ENCODE measurements around the gene ALDH1A2. TPM values are rescaled to one million over a fixed set of nuclear protein-coding genes. Genes with fewer than 3 reads are reported as not detected.

ALDH1A2 gene
- total RNA-seq, 1 experiment from 2014 or later = 0.98 TPM

GRCh38 chr15:58077427-58077826 lies 11.9 kb upstream of the ALDH1A2 start:
- ChIA-PET CTCF (interaction anchor here (1.2 kb wide), 1 partner anchor 105 kb away, joined by 6 read pairs; no protein-coding TSS in a partner anchor), POLR2A (no interaction called here)
- intact Hi-C loops (cut with micrococcal nuclease; ENCODE audit: unreplicated experiment) (loop anchor here (5.0 kb wide), 1 partner anchor 105 kb away; no protein-coding TSS in a partner anchor), in situ Hi-C loops (cut with HindIII; ENCODE audit: low pct_unique_long_range_greater_than_20kb, low sequenced_read_pairs) (no loop called here)
- Histone ChIP-seq H3K4me1 (ENCODE audit: control insufficient read depth, insufficient read depth, low read length) (no peaks in the 10 kb centered on the region; the same call in 1 of the 2 replicates), H3K36me3 (ENCODE audit: control insufficient read depth, insufficient read depth, low read length) (no peaks in the 10 kb centered on the region), H3K9me3 (ENCODE audit: control insufficient read depth, insufficient read depth, low read depth, low read length) (no peaks in the 10 kb centered on the region), H3K4me3 (ENCODE audit: low read depth in 2 of 2, low read length in 2 of 2) (no peak overlapping the region), H3K27ac (ENCODE audit: low read length) (no peak overlapping the region), H3K27me3 (ENCODE audit: control insufficient read depth, insufficient read depth, low read length) (peaks cover 17% of the 10 kb centered on the region)
- no TSS peak for BruUV-seq (replicated peaks)
- TF ChIP-seq REST (IDR thresholded peaks at IDR 0.05; ENCODE audit: insufficient read depth in 1 of 2, low read depth in 2 of 2, low read length in 1 of 2) = no peak
- peak; percentile 33 for TF ChIP-seq CTCF (IDR thresholded peaks at IDR 0.05)
- ATAC-seq (no peak), DNase-seq (ENCODE audit: low read depth, low spot score) (no peak)

GRCh38 chr15:58074452-58074851 lies 8.9 kb upstream of the ALDH1A2 start:
- Histone ChIP-seq H3K4me1 (ENCODE audit: control insufficient read depth, insufficient read depth, low read length) (no peaks in the 10 kb centered on the region), H3K36me3 (ENCODE audit: control insufficient read depth, insufficient read depth, low read length) (no peaks in the 10 kb centered on the region), H3K4me3 (ENCODE audit: low read depth in 2 of 2, low read length in 2 of 2) (no peak overlapping the region), H3K27ac (ENCODE audit: low read length) (no peak overlapping the region), H3K27me3 (ENCODE audit: control insufficient read depth, insufficient read depth, low read length) (peaks cover 19% of the 10 kb centered on the region), H3K9me3 (ENCODE audit: control insufficient read depth, insufficient read depth, low read depth, low read length) (no peaks in the 10 kb centered on the region)
- ATAC-seq (no peak), DNase-seq (ENCODE audit: low read depth, low spot score) (no peak)
- TF ChIP-seq CTCF (IDR thresholded peaks at IDR 0.05) (no peak), TCF7L2 (IDR thresholded peaks at IDR 0.05; ENCODE audit: low read depth, low read length) (no peak), POLR2AphosphoS5 (IDR thresholded peaks at IDR 0.05; ENCODE audit: low read depth, low read length) (no peak), REST (IDR thresholded peaks at IDR 0.05; ENCODE audit: insufficient read depth in 1 of 2, low read depth in 2 of 2, low read length in 1 of 2) (no peak), SIN3A (IDR thresholded peaks at IDR 0.05; ENCODE audit: borderline replicate concordance, insufficient read depth, low read depth, low read length) (no peak)
- CTCF ChIA-PET = no interaction called here
- intact Hi-C loops (cut with micrococcal nuclease; ENCODE audit: unreplicated experiment) (no loop called here), in situ Hi-C loops (cut with HindIII; ENCODE audit: low pct_unique_long_range_greater_than_20kb, low sequenced_read_pairs) (no loop called here)
- POLR2A ChIA-PET = no interaction called here
- no TSS peak for BruUV-seq (replicated peaks)

Data from Panc1 (cell line).